NK-92 (cell line): ENCODE data around the gene TMEM89.
A peak's percentile ranks its signal among the peaks of the same experiment; 100 is the strongest.

Experiments
- DNase-seq: peaks from one replicate; lab custom pipeline; 2025; ENCODE audit not compliant: unreplicated experiment; lab: John Stamatoyannopoulos, UW

Gene TMEM89

DNA sequence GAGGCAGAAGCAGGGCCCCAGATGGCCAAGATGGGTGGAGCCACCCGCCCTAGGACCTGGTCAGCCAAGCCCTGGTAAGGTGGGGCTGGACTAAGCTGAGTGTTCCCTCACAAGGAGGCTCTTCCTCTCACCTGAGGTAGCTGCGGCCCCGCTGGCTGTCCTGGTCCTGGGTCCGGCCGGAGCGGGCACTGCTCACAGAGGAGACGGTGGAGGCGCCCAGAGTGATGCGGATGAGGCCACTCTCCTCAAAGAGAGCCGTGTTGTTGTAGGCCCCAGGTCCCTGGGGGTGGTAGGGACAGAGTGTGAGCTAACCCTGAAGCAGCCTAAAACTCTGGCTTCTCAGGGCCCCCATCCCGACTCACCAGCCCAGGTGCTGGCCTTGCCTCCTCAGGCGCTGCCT is 21.0 kb upstream of the TMEM89 start:
- no peak for DNase-seq

DNA sequence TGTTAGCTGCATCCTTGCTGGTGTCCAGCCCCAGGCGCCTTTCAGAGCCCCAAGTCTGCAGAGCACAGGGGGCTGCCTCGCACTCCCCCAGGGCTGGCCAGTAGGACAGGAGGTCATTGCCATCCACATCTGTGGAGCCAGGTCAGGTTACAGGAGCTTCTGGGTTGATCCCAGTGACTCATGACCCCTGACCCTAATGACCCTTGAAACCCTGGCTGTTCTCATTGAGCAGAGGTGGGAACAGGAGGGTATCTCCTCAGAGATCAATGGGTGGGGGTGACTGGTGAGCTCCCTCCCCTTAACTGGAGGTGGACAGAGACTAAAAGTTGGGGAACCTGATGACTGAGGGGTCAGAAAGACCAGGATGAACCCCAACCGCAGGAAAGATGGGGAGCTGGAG is 19.8 kb upstream of the TMEM89 start:
- no peak for DNase-seq

DNA sequence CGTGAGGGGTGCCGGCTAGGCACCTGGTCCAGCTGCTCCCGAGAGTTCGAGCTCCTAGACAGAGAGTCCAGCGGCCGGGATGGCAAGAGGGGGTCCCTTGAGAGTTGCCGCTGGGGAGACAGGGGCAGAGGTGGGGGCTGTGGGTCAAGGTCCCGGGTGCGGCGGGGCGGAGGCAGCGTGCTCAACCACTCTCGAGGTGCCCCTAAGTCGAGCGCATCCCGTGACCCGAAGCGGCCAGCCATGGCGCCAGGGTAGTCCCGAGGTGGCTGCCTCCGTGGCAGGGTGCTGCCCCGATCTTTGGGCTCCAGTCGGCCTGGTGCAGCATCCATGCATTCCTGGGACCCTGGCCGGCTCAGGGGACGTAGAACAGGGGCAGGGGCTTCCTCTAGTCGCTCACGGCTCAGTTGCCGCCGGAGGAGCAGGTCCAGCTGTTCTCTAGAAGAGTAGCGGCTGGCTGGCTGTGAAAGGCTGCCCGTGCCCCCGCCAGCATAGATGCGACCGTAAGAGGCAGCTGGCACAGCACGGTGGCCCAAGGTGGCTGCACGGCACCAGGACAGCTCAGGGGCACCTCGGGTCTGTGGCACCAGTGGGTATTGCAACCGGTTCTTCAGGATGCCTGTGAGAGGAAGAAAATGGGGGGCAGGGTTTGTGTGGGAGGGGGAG is 18.5 kb upstream of the TMEM89 start:
- DNase-seq = no peak

DNA sequence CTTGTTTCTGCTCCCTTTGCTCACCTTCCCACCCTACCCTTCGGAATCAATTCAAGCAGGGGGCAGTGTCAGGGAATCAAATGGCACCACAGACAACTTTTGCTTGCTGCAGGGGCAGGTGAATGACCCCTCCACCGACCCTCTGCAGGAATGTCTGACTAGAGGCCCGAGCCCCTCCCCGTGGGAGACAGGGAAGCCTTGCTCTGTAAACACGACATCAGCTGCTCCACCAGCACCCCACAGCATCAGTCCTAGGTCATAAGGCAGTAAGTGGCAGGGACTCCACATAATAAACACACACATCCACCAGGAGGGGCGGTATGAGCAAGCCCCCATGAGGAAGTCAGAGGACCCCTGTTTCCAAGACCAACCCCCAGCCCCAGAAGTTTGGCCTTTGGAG is 15.7 kb upstream of the TMEM89 start:
- DNase-seq = no peak

DNA sequence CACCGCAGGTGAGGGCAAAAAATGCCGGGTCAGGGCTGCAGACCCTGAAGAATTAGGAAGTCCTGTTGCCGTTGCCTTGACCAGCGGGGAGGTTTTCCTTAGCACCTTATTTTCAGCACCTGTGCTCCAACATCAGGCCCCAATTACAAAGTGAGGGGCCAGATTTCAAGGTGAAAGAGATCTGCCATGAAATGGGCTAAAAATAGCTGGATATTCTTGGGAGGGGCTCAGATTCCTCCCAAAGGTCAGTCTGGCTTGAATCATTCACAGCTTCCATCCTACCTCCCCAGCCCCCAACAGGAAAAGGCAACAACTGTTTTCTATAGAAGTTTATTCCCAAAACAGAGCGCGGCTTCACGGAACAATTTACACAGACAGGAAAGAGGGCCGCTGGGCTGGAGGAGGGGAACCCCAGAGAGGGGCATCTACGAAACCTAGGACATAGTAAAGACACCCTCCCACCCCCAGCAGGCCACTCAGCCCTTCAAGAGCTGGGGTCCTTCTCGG is 14.6 kb upstream of the TMEM89 start:
- no peak for DNase-seq

DNA sequence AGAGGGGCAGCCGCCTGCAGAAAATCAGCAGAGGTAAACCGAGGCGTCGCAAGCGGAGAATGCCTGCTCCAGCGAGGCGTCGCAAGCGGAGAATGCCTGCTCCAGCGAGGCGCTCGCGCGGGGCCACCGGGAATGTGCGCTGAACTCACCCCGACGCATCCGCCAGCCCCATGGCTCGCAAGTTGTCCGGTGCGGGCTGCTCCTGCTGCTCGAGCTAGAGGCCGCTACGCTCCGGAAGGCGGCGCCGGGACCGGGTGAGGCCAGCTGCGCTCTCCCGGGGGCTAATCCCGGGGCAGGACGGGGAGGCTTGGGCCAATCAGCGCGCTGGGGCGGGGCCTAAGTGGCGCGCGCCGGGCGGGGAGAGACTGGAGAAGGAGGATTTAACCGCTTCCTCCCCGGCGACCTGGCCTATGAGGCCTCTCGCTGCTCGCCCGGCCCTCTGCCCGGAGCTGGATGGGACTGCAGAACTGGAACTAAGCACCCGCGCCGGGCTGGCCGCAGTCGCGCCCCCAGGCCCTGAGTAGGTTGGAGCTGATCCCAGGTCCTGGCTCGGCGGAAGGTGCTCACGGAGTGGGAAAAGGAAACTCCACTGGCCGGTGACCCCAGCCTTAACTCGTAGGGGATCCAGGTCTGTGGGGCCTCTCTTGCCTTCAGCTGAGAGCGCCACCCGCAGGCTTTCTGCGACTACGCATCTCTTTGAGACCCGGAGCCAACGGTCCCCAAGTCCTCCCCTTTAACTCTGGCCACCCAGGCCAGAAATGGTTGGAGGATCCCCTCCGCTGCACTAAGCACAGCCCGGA is 13.9 kb upstream of the TMEM89 start, which contains the start of gene SLC26A6:
Gene SLC26A6, minus strand, starts transcription at position 240 of the 800 bp plus-strand sequence. Its CDS starts 68 bp downstream, at position 172.
- peak; percentile 52 for DNase-seq

DNA sequence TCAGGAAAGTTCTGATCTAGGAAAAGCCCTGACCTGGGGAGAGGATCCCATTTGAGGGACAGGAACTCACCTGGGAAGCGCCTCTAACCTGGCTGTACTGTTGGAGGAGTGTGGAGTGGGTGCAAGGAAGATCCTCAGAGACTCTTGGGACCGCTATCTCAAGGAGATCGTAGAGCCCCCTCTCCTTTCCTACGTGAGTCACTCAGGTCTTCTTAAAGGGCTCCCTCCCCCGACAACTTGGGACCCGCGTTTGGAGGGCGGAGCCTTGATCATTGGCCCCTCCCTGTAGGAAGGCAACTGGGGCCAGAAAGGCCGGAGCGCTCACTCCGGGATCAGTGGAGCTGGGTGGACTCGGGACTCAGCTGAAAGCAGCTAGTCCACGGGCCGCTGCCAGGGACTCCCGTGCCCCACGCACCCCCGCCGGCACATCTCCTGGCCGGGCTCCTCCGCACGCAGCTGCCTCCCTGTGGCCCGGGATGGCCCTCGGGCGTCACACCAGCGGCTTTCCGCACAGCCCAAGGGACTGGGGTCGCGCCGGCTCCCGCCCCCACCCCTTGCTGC is 13.2 kb upstream of the TMEM89 start:
- no peak for DNase-seq

DNA sequence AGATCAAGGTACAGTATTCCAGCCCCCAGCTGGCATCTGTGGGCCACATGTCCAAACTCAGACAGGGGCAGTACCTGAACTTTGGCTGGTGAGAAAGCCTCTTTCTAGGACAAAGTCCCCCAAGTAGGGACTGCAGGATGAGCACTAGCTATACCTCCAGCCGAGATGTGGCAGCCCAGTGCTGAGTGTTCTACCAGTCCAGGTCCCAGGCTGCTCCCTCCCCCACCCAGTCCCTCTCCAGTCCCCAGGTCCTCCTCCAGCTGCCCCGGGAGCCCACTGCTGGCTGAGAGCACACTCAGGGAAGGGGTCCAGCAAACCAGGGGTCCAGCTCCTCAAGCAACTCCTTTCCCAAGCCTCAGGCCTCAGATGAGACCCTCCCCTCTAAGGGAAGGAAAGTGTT is 12.2 kb upstream of the TMEM89 start:
- no peak for DNase-seq

DNA sequence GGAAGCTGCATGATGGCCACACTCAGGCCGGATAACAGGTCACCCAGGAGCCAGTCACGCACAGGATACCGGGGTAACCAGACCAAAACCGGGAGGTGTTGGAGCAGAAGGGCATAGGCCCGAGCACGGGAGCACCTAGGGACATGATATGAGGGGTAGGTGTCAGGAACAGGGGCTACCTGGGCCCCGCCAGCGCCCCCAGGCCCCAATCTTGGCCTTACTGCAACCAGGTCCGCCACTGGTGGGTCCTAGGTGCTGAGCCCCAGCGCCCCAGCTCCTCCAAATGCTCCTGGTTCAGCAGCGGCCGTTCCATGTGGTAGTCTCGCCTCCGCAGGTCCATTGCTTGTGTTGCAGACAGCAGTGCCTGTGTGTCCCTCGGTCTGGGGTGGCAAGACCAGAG is 11.7 kb upstream of the TMEM89 start:
- no peak for DNase-seq

DNA sequence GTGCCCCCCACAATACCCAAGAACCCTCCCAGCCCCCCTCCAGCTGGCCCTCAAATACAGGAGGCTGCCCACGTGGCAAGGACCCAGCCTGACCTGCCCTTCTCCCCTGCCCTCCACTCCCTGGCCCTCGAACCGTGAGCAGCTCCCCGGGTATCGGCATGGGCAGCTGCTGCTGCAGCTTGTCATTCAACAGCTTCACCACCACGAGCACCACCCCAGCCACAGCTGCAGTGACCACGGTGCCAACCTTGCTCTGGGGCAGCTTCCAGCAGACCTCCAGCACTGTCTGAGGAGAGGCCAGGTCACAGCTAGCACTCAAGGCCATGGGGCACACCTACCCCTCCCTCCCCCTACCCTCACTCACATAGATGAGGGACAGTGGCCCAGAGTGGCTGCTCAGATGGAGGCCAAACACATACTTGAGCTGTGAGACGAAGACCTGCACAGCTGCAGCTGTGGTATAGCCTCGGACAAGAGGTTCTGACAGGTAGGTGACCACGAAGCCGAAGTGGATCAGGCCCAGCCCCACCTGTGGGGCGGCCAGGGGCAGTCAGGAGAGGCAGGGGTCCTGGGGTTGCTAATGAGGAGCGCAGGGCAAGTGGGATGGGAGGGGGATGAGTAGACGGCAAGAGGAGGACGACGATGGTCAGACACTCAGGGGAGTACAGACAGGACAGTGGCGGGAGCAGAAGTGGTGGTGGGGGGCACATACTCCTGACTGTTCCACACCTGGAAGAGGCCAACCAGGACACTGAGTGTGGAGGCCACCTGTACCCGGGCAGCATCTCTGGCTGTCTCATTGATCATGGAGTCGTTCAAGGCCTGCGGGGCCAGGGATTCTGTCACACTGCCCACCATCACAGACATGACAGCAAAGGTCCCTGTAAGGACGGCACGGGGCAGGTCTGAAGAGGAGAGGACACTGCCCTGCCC is 10.2 kb upstream of the TMEM89 start:
- no peak for DNase-seq

DNA sequence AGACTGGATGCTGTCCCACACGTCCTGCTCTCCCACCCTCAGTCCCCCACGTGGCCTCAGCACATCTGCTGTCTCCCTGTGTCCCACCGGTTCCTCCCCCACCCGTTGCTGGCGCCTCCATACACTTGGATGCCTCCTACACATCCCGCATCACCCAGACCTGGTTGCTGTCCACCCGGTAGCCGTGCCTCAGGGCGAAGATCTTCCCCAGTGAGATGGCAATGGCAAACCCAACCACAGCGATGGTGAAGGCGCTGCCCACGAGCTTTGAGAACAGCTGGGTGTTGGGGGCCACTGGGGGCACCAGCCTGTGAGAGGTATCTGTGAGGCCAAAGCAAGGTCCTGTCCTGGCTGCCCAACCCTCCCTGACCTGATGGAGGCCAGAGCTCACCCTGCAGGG is 9.3 kb upstream of the TMEM89 start:
- DNase-seq = no peak

DNA sequence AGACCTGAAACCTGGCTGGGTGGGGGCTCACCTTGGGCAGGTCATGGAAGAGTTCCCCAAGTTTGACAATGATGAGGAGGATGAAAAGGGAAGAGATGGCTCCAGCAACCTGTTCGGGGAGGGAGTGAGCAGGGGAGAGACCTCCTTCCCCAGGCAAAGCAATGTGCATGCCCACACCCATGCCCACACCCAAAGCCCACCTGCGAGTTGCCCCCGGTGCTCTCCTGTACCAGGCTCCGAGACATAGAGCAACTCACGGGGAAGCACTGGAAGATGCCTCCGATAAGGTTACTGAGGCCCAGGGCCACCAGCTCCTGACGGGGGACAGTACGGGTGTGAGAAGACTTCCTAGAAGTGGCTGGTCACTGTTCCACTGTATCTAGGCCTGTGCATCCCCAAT is 8.8 kb upstream of the TMEM89 start:
- DNase-seq = no peak

DNA sequence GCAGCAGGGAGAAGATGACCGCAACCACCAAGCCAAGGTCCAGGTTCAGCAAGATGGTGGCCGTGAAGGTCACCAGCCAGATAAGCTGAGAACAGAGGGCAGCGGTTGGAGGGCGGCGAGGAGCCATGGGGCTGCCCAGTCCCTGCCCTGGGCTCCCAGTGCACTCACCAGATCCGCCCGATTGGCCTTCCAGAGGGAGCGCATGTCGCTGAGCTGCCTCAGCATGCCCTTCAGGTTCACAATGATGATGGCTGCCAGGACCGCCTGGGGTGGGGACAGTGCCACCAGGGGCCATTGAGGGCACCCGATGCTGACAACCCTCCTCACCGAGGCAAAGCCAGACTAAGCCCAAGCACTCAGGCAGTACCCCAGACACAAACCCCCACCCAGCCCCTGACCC is 8.3 kb upstream of the TMEM89 start:
- DNase-seq = no peak

DNA sequence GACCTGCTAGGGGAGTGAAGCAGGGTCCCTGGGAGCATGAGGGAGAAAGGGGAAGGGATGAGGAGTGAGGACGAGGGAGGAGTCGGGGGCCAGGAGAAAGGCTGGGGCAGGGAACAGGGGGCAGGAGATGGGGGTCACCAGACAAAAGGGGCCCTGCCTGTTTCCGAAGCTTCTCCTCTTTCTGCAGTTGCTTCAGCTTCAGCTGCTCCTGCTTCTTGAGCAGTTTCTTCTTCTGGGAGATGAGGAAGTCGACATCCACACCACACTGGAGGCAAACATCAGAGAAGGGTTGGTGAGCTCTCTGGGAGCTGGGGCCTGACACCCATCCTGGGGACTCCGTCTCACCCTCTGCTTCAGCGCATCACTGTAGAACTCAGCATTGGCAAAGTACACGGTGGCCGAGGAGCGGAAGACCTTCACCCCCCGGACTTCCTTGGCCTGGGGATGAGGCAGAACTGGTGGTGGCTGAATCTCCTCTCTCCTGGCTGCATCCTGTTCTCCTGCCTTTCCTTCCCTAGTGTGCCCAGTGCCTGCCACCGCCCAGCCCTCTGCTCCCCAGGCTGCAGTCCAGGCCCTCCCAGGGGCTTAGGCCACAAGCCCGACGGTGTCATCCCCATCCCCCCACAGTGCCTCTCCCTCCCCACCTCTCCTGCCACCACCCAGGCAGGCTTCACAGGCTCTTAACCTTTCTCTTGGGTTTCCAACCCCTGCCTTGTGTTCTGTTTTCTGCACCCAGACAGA is 6.9 kb upstream of the TMEM89 start:
- DNase-seq = no peak

DNA sequence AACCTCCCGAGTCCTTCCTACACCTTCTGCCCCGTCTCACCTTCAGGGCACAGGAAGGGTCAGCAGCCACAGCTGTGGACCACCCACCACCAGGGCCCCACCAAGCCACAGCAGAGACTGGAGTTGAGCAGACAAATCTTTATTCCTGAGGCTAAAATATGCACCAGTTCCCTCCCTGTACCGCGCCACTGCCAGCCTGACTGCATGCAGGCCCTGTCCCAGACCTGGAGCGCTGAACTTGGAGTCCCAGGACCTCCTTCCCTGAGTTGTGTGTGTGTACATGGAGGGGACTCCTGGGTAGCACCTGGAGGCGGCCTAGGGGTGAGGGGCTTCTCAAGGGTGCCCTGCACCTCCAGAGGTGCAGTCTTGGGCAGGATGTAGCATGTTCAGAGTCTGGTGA is 4.0 kb upstream of the TMEM89 start:
- no peak for DNase-seq

DNA sequence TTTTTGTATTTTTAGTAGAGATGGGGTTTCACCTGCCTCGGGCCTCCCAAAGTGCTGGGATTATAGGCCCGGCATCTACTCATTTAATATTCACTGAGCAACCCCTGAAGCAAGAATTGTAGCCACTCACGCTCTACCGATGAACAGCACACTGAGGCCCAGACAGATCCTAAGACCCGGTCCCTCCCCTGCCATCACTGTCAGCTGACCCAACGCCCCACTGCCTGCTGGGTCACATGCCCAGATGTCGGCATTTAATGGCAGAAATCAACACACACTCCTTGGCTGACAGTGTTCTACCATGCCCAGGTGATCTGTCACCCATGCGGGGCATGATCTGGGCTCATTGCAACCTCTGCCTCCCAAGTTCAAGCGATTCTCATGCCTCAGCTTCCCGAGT is 3.2 kb upstream of the TMEM89 start:
- DNase-seq = no peak

DNA sequence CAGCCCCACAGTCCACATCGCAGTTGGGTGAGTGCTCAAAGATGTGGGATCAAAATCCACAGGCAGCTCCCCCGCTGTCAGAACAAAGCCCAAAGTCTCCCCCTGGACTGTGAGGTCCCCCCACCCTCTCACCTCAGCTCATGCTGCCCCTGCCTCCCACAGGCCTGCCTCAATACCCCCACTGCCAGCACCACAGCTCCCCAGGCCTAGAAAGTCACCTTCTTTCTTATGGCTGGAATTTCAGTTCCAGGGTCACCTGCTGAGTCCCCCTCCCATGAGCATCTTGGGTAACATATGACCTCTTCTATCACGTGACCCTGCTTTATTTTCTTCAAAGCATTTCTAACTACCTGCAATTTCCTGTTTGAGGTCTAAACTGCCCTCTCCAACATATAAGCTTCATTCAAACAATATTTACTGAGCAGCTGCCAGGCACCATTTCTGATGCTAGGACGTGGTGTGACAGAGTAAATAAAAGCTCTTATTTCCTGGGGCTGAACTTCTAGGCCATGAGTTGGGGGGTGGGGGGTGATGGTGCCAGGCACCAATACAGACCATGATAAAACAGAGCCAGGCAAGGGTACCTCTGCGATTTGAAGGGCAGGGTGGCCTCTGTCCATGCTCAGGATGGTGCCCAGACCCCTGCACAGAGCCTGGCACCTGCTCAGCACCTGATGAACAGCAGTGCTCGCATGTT is 2.4 kb upstream of the TMEM89 start:
- no peak for DNase-seq

DNA sequence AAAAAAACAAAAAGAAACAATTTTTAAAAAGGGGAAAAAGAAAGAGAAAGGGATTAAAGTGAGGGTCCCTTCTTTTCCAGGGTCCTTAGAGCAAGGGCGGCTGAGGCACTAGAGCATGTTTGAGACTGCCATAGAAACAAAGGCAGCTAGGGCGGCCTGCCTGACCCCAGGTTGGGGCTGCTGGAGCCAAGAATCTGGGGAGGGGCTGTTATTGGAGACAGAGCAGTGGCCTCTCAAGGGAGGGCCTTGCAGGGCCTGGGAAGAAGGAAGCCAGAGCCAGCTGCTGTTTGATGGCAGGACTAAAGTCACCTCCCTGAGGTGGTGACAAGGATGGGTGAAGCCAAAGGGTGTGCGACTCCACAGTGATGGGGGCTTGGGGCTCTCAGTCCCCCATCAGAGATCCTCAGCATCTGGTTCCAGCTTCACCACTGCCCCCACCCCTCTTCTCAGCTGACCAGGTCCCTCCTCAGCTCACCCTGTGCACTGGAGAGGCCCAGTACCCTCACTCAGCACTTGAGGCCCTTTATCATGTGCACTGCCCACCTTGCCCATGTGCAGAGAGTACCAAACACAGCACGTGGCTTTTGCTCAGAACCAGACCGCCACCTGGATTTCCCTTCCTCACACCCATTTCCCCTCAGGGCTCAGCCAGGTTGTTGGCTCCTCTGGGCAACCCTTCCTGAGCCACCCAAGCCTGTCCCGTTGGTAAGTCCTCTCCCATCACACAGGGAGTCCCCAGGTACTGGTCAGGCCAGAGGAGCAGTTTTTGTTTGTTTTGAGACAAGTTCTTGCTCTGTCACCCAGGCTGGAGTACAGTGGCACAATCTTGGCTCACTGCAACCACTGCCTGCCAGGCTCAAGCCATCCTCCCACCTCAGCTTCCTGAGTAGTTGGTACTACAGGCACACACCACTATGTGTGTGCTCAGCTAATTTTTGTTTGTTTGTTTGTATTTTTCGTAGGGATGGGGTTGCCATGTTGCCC is 1.7 kb downstream of the TMEM89 start:
- no peak for DNase-seq

DNA sequence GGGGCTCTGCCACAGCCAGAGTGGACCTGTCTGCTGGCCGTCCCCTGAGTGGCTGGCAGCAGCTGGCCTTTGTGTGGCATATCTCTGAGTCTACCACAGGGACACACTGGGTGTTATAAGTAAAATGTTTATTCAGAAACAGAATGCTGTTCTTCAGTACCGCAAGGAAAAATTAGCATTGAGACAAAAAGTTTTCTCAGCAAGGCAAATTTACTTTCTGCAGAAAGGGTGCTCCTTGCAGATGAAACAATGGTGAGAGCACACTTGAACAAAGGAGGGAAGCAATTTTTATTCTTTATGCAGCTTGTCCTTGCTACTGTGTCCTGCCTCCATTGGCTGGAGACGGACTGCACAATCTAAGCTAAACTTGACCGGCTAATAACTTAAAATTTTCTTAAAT is 4.0 kb downstream of the TMEM89 start:
- DNase-seq = no peak
